GM12865 (cell line): ENCODE data around the gene BHLHE23.
A peak's percentile ranks its signal among the peaks of the same experiment; 100 is the strongest.

Experiments
- DNase-seq: peaks from one replicate; pipeline ENCODE4 v3.0.0; 2010; ENCODE audit warnings: low read depth
- H3K4me3 ChIP-seq: 2 replicates; pipeline ENCODE4 v1.5.1; 2011; ENCODE audit warnings: mild to moderate bottlenecking, low read depth, low read length, control low read depth
- TF ChIP-seq, protein P1 (sequence below): IDR thresholded peaks from 2 replicates; pipeline ENCODE4 v1.5.1; 2011; ENCODE audit warnings: low read length, control low read depth, low read depth, inconsistent platforms; ENCODE audit not compliant: insufficient read depth; ENCODE audit errors: missing control alignments

Gene BHLHE23

DNA sequence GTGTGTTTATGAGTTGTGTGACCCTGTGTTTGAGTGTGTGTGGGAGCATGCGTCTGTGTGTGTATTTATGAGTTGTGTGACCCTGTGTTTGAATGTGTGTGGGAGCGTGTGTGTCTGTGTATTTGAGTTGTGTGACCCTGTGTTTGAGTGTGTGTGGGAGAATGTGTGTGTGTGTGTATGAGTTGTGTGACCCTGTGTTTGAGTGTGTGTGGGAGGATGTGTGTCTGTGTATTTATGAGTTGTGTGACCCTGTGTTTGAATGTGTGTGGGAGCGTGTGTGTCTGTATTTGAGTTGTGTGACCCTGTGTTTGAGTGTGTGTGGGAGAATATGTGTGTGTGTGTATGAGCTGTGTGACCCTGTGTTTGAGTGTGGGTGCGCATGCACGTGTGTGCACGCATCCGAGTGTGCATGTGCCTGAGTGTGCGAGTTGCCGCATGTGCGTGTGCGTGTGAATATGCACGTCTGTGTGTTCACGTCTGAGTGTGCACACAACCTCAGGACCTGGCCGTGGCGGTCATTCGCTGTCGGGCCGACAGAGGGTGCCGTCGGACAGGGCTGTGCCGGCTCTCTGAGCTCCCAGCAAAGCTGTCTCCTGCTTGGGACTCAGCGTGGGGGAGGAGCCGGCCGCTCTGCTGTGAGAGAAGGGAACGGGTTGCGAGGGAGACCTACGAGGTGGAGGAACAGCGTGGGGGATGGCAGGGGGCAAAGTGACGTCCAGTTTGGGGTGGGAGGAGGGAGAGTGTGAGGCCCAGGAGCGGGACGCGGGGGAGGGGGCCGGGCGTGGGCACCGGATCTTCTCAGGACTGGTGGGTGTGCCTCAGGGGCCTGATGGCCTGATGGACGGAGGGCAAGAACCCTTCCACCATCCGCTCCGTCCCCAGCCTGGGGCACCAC is 34.6 kb downstream of the BHLHE23 start:
- TF ChIP-seq, protein P1, sequence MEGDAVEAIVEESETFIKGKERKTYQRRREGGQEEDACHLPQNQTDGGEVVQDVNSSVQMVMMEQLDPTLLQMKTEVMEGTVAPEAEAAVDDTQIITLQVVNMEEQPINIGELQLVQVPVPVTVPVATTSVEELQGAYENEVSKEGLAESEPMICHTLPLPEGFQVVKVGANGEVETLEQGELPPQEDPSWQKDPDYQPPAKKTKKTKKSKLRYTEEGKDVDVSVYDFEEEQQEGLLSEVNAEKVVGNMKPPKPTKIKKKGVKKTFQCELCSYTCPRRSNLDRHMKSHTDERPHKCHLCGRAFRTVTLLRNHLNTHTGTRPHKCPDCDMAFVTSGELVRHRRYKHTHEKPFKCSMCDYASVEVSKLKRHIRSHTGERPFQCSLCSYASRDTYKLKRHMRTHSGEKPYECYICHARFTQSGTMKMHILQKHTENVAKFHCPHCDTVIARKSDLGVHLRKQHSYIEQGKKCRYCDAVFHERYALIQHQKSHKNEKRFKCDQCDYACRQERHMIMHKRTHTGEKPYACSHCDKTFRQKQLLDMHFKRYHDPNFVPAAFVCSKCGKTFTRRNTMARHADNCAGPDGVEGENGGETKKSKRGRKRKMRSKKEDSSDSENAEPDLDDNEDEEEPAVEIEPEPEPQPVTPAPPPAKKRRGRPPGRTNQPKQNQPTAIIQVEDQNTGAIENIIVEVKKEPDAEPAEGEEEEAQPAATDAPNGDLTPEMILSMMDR, result peak; percentile 97
- peak; percentile 90 for DNase-seq
- H3K4me3 ChIP-seq, result no peak overlapping the region

DNA sequence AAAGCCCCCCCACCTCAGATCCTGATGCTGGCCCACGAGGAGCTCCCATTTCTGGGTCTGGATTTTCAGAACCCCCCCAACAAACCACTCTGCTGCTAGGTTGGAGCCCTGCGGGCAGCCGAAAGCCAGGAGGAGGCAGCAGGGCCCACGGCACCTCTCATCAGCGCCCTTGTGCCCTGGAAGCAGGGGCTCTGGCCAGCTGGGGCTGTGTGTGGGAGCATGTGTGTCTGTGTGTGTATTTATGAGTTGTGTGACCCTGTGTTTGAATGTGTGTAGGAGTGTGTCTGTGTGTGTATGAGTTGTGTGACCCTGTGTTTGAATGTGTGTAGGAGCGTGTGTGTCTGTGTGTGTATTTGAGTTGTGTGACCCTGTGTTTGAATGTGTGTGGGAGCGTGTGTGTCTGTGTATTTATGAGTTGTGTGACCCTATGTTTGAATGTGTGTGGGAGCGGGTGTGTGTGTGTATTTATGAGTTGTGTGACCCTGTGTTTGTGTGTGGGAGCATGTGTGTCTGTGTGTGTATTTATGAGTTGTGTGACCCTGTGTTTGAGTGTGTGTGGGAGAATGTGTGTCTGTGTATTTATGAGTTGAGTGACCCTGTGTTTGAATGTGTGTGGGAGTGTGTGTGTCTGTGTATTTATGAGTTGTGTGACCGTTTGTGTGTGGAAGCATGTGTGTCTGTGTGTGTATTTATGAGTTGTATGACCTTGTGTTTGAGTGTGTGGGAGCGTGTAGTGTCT is 35.4 kb downstream of the BHLHE23 start:
- no peak overlapping the region for H3K4me3 ChIP-seq
- TF ChIP-seq, protein P1, result no peak
- no peak for DNase-seq

DNA sequence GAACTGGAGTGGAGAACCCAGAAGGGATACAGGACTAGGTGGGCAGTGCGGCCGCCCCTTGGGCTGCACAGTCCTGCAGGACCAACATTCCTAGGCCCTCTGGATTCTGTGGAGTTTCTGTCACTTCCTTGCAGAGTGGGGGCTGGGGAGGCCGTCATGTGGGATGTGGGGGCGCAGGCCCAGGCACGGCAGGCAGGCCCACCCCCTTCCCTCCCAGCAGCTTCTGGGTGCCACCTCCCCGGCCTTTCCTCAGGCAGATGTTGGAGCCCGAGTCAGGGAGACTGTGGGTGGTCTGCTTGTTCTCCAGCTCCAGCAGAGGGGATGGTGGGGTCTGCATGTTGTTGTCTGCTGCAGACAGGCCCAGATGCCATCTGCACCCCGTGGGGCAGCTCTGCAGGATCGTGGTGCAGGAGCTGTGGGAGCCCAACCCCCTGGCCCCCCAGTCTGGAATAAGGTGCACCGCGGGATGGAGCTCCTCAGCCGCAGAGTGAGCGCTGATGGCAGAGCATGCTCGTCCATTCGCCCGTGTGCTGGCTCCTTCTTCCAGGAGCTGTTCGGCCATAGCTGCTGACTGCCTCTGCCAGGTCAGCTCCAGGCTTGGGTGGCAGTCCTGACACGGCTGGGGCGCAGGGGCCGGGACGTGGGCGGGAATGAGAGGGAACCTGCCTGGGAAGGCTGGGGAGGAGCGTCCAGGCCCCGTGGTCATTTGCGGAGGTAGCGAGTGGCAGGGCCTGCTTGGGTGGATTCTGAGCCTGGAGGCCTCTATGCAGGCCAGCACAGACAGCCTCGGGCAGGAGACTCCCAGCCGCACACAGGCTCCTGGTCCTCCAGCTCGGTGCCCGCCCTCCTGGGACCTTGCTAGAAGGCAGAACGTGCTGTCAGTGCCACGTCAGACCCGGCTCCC is 36.2 kb downstream of the BHLHE23 start:
- TF ChIP-seq, protein P1, result no peak
- no peak for DNase-seq
- no peak overlapping the region for H3K4me3 ChIP-seq

DNA sequence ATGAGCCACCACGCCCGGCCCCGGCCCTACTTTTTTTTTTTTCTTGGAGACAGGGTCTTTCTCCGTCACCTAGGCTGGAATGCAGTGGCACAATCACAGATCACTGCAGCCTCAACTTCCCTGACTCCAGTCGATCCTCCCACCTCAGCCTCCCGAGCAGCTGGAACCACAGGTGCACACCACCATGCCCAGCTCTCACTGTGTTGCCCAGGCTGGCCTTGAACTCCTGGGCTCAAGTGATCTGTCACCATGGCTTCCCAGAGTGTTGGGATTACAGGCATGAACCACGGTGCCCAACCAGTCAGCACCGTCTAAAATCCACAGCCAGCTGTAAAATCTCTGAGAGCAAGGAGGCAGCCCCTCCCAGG is 36.8 kb downstream of the BHLHE23 start:
- DNase-seq, result no peak
- TF ChIP-seq, protein P1, result no peak
- H3K4me3 ChIP-seq, result no peak overlapping the region

DNA sequence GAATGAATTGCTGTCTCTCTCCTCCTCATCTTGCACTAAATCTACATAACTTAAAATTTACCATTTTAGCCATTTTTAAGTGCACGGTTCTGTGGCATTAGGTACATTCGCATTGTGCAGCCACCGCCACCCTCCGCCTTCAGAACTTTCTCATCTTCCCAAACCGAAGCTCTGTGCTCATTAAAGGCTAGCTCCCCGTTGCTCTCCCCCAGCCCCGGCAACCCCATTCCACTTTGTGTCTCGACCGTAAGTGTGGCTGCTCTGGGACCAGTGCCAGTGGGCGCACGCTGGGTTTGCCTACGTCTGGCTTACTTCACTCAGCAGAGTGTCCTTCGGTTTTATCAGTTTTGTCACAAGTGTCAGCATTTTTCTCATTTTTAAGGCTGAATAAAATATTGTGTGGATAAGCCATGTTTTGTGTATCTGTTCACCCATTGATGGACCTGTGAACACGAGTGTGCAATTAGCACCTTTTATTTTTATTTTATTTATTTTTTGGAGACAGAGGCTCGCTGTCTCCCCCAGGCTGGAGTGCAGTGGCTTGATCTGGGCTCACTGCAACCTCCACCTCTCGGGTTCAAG is 37.5 kb downstream of the BHLHE23 start:
- DNase-seq, result no peak
- TF ChIP-seq, protein P1, result no peak
- H3K4me3 ChIP-seq, result no peak overlapping the region

DNA sequence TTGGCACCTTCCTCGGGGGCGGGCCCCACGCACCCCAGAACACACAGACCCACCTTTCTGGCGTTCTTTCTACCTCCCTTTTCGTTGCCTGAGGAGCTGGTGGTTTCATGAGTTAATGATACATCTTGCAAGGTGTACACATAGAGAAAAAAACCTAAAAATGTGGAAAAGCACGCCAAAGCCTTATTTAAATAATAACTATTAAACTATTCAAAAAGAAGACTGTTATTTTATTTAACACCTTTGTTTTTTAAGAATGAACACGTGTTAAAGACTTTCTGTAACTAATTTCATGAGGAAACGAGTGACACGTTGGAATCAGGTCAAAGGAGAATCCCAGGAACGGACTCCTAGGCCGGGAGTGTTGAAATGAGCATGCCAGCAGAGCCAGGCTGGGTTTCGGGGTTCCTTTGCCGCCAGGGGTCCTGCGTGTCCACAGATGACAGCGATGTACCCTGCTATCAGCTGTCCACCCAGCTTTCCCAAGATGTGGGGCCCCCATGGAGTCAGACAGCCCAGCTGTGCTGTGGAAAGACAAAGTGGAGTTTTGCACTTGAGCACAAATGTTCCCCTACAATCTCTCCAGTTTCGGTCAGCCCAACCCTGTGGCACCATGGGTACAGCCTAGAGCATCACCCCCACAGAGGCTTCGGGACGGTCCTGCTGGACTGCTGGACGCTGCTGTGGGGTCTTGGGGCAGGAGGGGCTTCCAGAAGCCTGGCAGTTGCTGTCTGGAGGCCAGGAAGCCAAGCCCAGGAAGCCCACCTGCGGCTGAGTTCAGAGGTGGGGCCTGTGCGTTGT is 38.2 kb downstream of the BHLHE23 start:
- TF ChIP-seq, protein P1, result no peak
- no peak overlapping the region for H3K4me3 ChIP-seq

More for the DNA sequence above, 38.2 kb downstream of the BHLHE23 start:
- DNase-seq, result no peak
